Right lobe of liver (tissue), 6 donors: ENCODE data around the gene BRD3OS. TPM values are rescaled to one million over a fixed set of nuclear protein-coding genes. Genes with fewer than 3 reads are reported as not detected.

ENCODE experiments used
- ATAC-seq, 4 donors: fragments of 200-7000 bp; cut with Tn5 transposase; one replicate each; pipeline ENCODE4 v1.9.1; 2020; ENCODE audit warnings: mild to moderate bottlenecking in 4 of 4, moderate library complexity in 4 of 4
- DNase-seq, 3 donors: peaks; one replicate each; pipeline ENCODE4 v3.0.0-alpha.2; 2020
- H3K27ac ChIP-seq, 3 donors: fragments of 200-600 bp; one replicate each; pipeline ENCODE4 v1.8.0; 2022
- H3K27me3 ChIP-seq, 2 donors: fragments of 200-600 bp; one replicate each; pipeline ENCODE4 v1.8.0; 2022
- H3K36me3 ChIP-seq, 4 donors: fragments of 200-600 bp; sonication (generic) in 1 of 4; one replicate each; pipeline versions ENCODE4 v1.5.1 to v1.8.0; 2017 to 2022; ENCODE audit warnings: control low read depth in 1 of 4
- H3K4me1 ChIP-seq, 4 donors: fragments of 200-600 bp; sonication (generic) in 1 of 4; one replicate each; pipeline versions ENCODE4 v1.5.1 to v1.8.0; 2017 to 2022; ENCODE audit warnings: control low read depth in 1 of 4
- H3K4me3 ChIP-seq, 3 donors: fragments of 200-600 bp; one replicate each; pipeline ENCODE4 v1.8.0; 2022
- H3K9me3 ChIP-seq, 4 donors: fragments of 200-600 bp; sonication (generic) in 1 of 4; one replicate each; pipeline versions ENCODE4 v1.5.1 to v1.8.0; 2017 to 2022; ENCODE audit warnings: control low read depth in 1 of 4
- POLR2A ChIP-seq: fragments of 450-650 bp; IDR thresholded peaks from one replicate; pipeline ENCODE4 v1.6.1; 2017; ENCODE audit warnings: antibody characterized with exemption, mild to moderate bottlenecking
- WGBS: methylation state at CpG from one replicate; pipeline ENCODE4 v1.1.6; 2018; ENCODE audit warnings: low coverage, low lambda C conversion rate; ENCODE audit not compliant: insufficient coverage; ENCODE audit errors: missing lambda C conversion rate; 5-methylcytosine and 5-hydroxymethylcytosine counted together
- intact Hi-C, 2 donors: fragments of 100-400 bp; cut with DNase I; formaldehyde crosslinking; loops; one replicate each; pipeline versions ENCODE4 v1.11.2 to v1.14.1; 2022
- total RNA-seq, 6 experiments: library from RNA; depleted of rRNA in 2 of 6; stranded (reverse); fragments of >200 nt in 2 of 6; fragmentation: NEBNext Ultra II Directional in 3 of 6; extraction: Animal tissue kit (Norgen Biotek cat#: 25700) in 3 of 6; gene quantifications; one replicate each; pipeline versions ENCODE4 v1.1.0 to v1.2.4, GENCODE V29; 2016 to 2023
- TF ChIP-seq, protein P1 (sequence below), 4 donors: fragments of 200-600 bp in 3 of 4; fragments of 450-650 bp in 1 of 4; IDR thresholded peaks; one replicate each; pipeline versions ENCODE4 v1.5.1 to v1.8.0; 2016 to 2022; ENCODE audit warnings: antibody characterized with exemption in 4 of 4, mild to moderate bottlenecking in 2 of 4
- donor health status: DM: no; HTN: yes; CAD: no.
- donor health status: DM: no; HTN: no; CAD: no.
- donor health status: DM: no; HTN: no; CAD: no.
- donor health status: DM: no; HTN: yes; CAD: no.
- donor health status: DM: no; HTN: yes; CAD: no.

BRD3OS gene
- total RNA-seq, 6 experiments from 2014 or later = 3.2 to 8.1 (median 5.9) TPM

DNA sequence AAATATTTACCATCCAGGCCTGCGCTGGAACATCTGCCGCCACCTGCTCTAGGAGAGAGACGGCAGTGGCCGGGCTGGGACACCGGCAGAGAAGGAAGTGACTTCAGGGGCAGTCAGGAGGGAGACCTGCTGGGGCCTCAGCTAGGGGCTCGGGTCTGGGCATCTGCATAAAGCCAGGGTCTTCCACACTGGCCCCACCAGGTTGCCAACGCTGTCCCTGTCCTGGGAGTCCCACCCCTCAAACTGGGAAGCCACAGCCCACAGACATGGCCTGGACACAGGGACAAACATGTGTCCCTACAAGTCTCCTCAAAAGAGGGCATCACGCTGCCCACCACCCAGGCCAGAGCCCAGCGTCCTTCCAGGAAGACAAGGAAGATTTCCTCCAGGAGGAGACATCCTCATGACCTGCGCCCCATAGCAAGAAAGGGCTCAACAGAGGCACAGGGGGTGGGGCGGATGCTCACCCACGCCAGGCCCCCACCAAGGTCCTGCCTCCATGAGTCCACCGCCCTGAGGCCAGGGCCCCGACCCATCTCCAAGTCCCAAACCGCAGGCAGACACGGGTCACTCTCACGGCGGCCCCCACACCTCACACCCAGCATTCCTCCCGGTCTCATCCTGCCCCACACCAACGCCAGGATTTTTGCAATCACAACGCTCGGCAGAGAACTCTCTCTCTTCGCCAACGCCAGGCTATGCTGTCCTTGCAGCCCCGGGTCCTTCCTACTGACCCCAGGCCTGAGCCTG lies 42.1 kb upstream of the BRD3OS start:
- Histone ChIP-seq H3K27ac (no peak overlapping the region), H3K9me3 (no peaks in the 10 kb centered on the region), H3K4me1 (peaks cover 0 to 41% (median 16%) of the 10 kb centered on the region in 4 donors), H3K4me3 (no peak overlapping the region), H3K36me3 (no peaks in the 10 kb centered on the region), H3K27me3 (no peaks in the 10 kb centered on the region)
- TF ChIP-seq POLR2A = no peak
- TF ChIP-seq, protein P1, sequence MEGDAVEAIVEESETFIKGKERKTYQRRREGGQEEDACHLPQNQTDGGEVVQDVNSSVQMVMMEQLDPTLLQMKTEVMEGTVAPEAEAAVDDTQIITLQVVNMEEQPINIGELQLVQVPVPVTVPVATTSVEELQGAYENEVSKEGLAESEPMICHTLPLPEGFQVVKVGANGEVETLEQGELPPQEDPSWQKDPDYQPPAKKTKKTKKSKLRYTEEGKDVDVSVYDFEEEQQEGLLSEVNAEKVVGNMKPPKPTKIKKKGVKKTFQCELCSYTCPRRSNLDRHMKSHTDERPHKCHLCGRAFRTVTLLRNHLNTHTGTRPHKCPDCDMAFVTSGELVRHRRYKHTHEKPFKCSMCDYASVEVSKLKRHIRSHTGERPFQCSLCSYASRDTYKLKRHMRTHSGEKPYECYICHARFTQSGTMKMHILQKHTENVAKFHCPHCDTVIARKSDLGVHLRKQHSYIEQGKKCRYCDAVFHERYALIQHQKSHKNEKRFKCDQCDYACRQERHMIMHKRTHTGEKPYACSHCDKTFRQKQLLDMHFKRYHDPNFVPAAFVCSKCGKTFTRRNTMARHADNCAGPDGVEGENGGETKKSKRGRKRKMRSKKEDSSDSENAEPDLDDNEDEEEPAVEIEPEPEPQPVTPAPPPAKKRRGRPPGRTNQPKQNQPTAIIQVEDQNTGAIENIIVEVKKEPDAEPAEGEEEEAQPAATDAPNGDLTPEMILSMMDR (IDR thresholded peaks at IDR 0.05) = no peak
- ATAC-seq (no peak), DNase-seq (peak; percentile 11 to 37 (median 25))
- intact Hi-C loops = no loop called here
- 90% methylated on average over 2 of the region's 25 CpGs for WGBS

- H3K4me1 ChIP-seq = peaks cover 0 to 23% (median 9%) of the 10 kb centered on the region in 4 donors
- no peak for TF ChIP-seq POLR2A
- TF ChIP-seq, protein P1 (IDR thresholded peaks at IDR 0.05) = no peak
- H3K9me3 ChIP-seq = no peaks in the 10 kb centered on the region
- ATAC-seq (no peak), DNase-seq (peak in 2 of 3 donors; percentile 11 to 22)
- H3K36me3 ChIP-seq = no peaks in the 10 kb centered on the region
- intact Hi-C loops = no loop called here
- H3K4me3 ChIP-seq = no peak overlapping the region
- no peaks in the 10 kb centered on the region for H3K27me3 ChIP-seq
- WGBS = 81% methylated on average over 6 of the region's 6 CpGs
- H3K27ac ChIP-seq = no peak overlapping the region
These were observed 39.2 kb upstream of the BRD3OS start for GRCh38 chr9:133986061-133986460.

DNA sequence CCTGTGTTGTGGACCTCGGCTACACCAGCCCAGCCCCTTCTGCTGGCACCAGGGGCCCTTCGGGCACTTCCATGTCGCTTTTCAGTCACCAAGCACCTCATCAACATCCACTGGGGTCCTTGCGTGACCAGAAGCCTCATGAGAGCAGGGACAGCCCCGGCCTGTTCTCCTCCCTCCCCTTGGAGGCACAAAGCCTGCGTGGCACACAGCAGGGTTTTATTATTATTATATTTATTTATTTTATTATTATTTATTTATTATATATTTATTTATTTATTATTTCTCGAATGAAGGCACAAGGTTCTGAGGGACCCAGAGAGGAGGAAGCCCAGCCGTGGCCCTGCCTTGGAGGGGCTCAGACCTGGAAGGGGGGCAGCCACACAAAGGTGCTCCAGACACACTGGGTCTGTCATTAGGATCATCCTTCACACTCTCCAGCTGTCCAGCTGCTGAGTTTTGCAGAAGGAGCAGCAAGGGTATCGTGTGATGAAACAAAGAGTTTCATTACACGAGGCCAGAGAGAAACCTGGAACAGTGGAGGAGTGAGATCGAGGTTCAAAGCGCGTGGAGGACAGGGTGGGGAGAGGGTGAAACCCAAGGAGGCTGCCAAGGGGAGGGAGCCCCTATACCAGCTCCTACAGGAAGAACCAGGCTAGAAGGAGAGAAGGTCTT lies 38.4 kb upstream of the BRD3OS start:
- ATAC-seq (no peak), DNase-seq (peak in 2 of 3 donors; percentile 8 to 31)
- no peak overlapping the region for H3K4me3 ChIP-seq
- no peak overlapping the region for H3K27ac ChIP-seq
- peaks cover 0 to 14% (median 7%) of the 10 kb centered on the region in 4 donors for H3K4me1 ChIP-seq
- intact Hi-C loops = no loop called here
- H3K36me3 ChIP-seq = no peaks in the 10 kb centered on the region
- WGBS = 73% methylated on average over 13 of the region's 13 CpGs
- TF ChIP-seq, protein P1 (IDR thresholded peaks at IDR 0.05) = no peak
- TF ChIP-seq POLR2A = no peak
- no peaks in the 10 kb centered on the region for H3K9me3 ChIP-seq
- H3K27me3 ChIP-seq = no peaks in the 10 kb centered on the region

DNA sequence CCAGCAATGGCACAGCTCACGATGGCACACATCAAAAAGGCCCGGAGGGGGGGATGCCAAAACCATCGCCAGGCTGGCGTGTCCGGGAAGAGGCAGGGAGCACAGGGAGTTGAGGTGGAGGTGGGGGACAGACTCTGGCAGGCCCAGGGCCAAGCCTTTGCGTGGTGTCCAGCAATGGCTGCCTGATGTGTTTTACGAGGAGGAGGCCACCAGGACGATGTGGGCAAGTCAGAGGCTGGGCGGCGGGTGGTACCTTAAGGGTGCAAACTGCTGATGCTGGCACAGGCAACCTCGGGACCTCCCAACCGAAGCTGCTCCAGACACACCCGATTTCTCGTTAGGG lies 37.9 kb upstream of the BRD3OS start:
- no peak overlapping the region for H3K27ac ChIP-seq
- no peak for TF ChIP-seq POLR2A
- TF ChIP-seq, protein P1 (IDR thresholded peaks at IDR 0.05) = no peak
- no peaks in the 10 kb centered on the region for H3K36me3 ChIP-seq
- intact Hi-C loops = no loop called here
- no peaks in the 10 kb centered on the region for H3K9me3 ChIP-seq
- WGBS = 87% methylated on average over 5 of the region's 14 CpGs
- peaks cover 0 to 14% (median 5%) of the 10 kb centered on the region in 4 donors for H3K4me1 ChIP-seq
- DNase-seq = peak in 1 of 3 donors; percentile 32
- H3K4me3 ChIP-seq = no peak overlapping the region
- H3K27me3 ChIP-seq = no peaks in the 10 kb centered on the region
- ATAC-seq = no peak
